IMR-90 (cell line): ENCODE data around the gene ABL1. TPM values are rescaled to one million over a fixed set of nuclear protein-coding genes. Genes with fewer than 3 reads are reported as not detected.
A peak's percentile ranks its signal among the peaks of the same experiment; 100 is the strongest.

ENCODE experiments used
- ATAC-seq: fragments of 200-7000 bp; cut with Tn5 transposase; 2 replicates; pipeline ENCODE4 v1.9.1; 2020; ENCODE audit warnings: low read depth, mild to moderate bottlenecking, moderate library complexity
- BruUV-seq: library from RNA; stranded (reverse); fragments of 400-500 nt; replicated peaks from 2 replicates; lab custom pipeline; 2021; lab: Mats Ljungman, UMichigan
- CTCF ChIA-PET: fragments of 300-600 bp; formaldehyde crosslinking; extraction: SDS; loops from one replicate; lab custom pipeline; 2021; ENCODE audit warnings: antibody characterized with exemption; lab: Yijun Ruan, JAX
- POLR2A ChIA-PET: fragments of 300-600 bp; sonication (Branson Sonifier 250); formaldehyde crosslinking; loops from one replicate; lab custom pipeline; 2022; ENCODE audit warnings: antibody characterized with exemption; ENCODE audit not compliant: unreplicated experiment; lab: Charles Lee
- DNase-seq: peaks from one replicate; pipeline ENCODE4 v3.0.0; 2013
- H2AFZ ChIP-seq: replicated peaks from 2 replicates; pipeline ENCODE3; 2013; ENCODE audit warnings: low read length, mild to moderate bottlenecking; ENCODE audit not compliant: poor library complexity
- H2AK5ac ChIP-seq: 2 replicates; pipeline ENCODE4 v1.6.1; 2013; ENCODE audit warnings: low read depth, low read length, inconsistent platforms
- H2AK9ac ChIP-seq: replicated peaks from 2 replicates; pipeline ENCODE3; 2013; ENCODE audit warnings: mild to moderate bottlenecking, low read depth, low read length, moderate library complexity; ENCODE audit not compliant: poor library complexity
- H2BK120ac ChIP-seq: 2 replicates; pipeline ENCODE4 v1.6.1; 2013; ENCODE audit warnings: low read depth, low read length, inconsistent platforms
- H2BK15ac ChIP-seq: 3 replicates; pipeline ENCODE4 v1.6.1; 2013; ENCODE audit warnings: low read depth, low read length, inconsistent platforms
- H2BK20ac ChIP-seq: 2 replicates; pipeline ENCODE4 v1.6.1; 2013; ENCODE audit warnings: low read depth, mild to moderate bottlenecking, inconsistent platforms, low read length, moderate library complexity
- H2BK5ac ChIP-seq: 2 replicates; pipeline ENCODE4 v1.6.1; 2013; ENCODE audit warnings: mild to moderate bottlenecking, low read depth, low read length, inconsistent platforms; ENCODE audit not compliant: poor library complexity, severe bottlenecking
- H3K14ac ChIP-seq: replicated peaks from 2 replicates; pipeline ENCODE4 v1.6.1; 2013; ENCODE audit warnings: low read depth, low read length, inconsistent platforms
- H3K18ac ChIP-seq: 2 replicates; pipeline ENCODE4 v1.6.1; 2013; ENCODE audit warnings: low read depth, low read length, control low read depth
- H3K23ac ChIP-seq: 2 replicates; pipeline ENCODE4 v1.6.1; 2013; ENCODE audit warnings: low read depth, low read length, inconsistent platforms
- H3K27ac ChIP-seq: 2 replicates; pipeline ENCODE4 v1.5.1; 2013; ENCODE audit warnings: mild to moderate bottlenecking, control low read depth, low read length; ENCODE audit not compliant: insufficient read depth
- H3K27me3 ChIP-seq: 2 replicates; pipeline ENCODE4 v1.6.1; 2013; ENCODE audit warnings: low read length; ENCODE audit not compliant: control insufficient read depth, insufficient read depth
- H3K36me3 ChIP-seq: 2 replicates; pipeline ENCODE4 v1.6.1; 2013; ENCODE audit warnings: low read length, mixed read lengths; ENCODE audit not compliant: control insufficient read depth, insufficient read depth
- H3K4ac ChIP-seq: 2 replicates; pipeline ENCODE4 v1.6.1; 2013; ENCODE audit warnings: low read depth, low read length, inconsistent platforms
- H3K4me1 ChIP-seq: 2 replicates; pipeline ENCODE4 v1.6.1; 2013; ENCODE audit warnings: low read length, mixed read lengths; ENCODE audit not compliant: control insufficient read depth, insufficient read depth
- H3K4me2 ChIP-seq: 2 replicates; pipeline ENCODE4 v1.6.1; 2013; ENCODE audit warnings: low read depth, mild to moderate bottlenecking, control low read depth, low read length, moderate library complexity
- H3K4me3 ChIP-seq: 2 replicates; pipeline ENCODE4 v1.5.1; 2013; ENCODE audit warnings: low read depth, mild to moderate bottlenecking, control low read depth, low read length, moderate library complexity; ENCODE audit not compliant: insufficient read depth
- H3K56ac ChIP-seq: 2 replicates; pipeline ENCODE4 v1.6.1; 2013; ENCODE audit warnings: low read length, inconsistent platforms; ENCODE audit not compliant: insufficient read depth; ENCODE audit errors: extremely low read depth
- H3K79me1 ChIP-seq, 2 experiments: 2 replicates each; pipeline ENCODE4 v1.6.1; 2013; ENCODE audit warnings: low read length in 2 of 2, inconsistent platforms in 1 of 2, low read depth in 1 of 2
- H3K9ac ChIP-seq: 2 replicates; pipeline ENCODE4 v1.6.1; 2013; ENCODE audit warnings: low read depth, low read length, control low read depth
- H3K9me1 ChIP-seq: 2 replicates; pipeline ENCODE4 v1.6.1; 2013; ENCODE audit warnings: low read length, inconsistent platforms; ENCODE audit not compliant: insufficient read depth
- H3K9me3 ChIP-seq: 2 replicates; pipeline ENCODE4 v1.6.1; 2013; ENCODE audit warnings: low read length; ENCODE audit not compliant: control insufficient read depth, insufficient read depth
- H4K20me1 ChIP-seq: 2 replicates; pipeline ENCODE4 v1.6.1; 2013; ENCODE audit warnings: low read length, inconsistent platforms; ENCODE audit not compliant: insufficient read depth
- H4K5ac ChIP-seq: 2 replicates; pipeline ENCODE4 v1.6.1; 2013; ENCODE audit warnings: mild to moderate bottlenecking, low read depth, low read length, control low read depth
- H4K8ac ChIP-seq, 2 experiments: 2 replicates each; pipeline ENCODE4 v1.6.1; 2013; ENCODE audit warnings: low read depth in 2 of 2, low read length in 2 of 2, control low read depth in 1 of 2, inconsistent platforms in 1 of 2
- H4K91ac ChIP-seq: 2 replicates; pipeline ENCODE4 v1.6.1; 2013; ENCODE audit warnings: low read depth, low read length, inconsistent platforms; ENCODE audit not compliant: insufficient read depth
- BHLHE40 ChIP-seq: fragments of 150-350 bp; IDR thresholded peaks from 2 replicates; pipeline ENCODE4 v1.6.1; 2016; ENCODE audit warnings: mild to moderate bottlenecking, low read depth, low read length
- CHD1 ChIP-seq: IDR thresholded peaks from 2 replicates; pipeline ENCODE4 v1.6.1; 2012; ENCODE audit warnings: low read depth, low read length, improper control_type of control experiment
- CTCF ChIP-seq: conservative IDR thresholded peaks from 2 replicates; pipeline ENCODE4 v1.5.1; 2012; ENCODE audit warnings: mild to moderate bottlenecking, low read depth, low read length, improper control_type of control experiment
- MAZ ChIP-seq: IDR thresholded peaks from 2 replicates; pipeline ENCODE4 v1.6.1; 2012; ENCODE audit warnings: low read depth, mild to moderate bottlenecking, low read length, improper control_type of control experiment, moderate library complexity, borderline replicate concordance
- POLR2A ChIP-seq: IDR thresholded peaks from 2 replicates; pipeline ENCODE4 v1.6.1; 2012; ENCODE audit warnings: mild to moderate bottlenecking, low read depth, low read length
- RCOR1 ChIP-seq: IDR thresholded peaks from 2 replicates; pipeline ENCODE4 v1.6.1; 2012; ENCODE audit warnings: mild to moderate bottlenecking, low read length, improper control_type of control experiment; ENCODE audit not compliant: insufficient replicate concordance
- RFX5 ChIP-seq: IDR thresholded peaks from 2 replicates; pipeline ENCODE4 v1.8.0; 2012; ENCODE audit warnings: low read depth, mild to moderate bottlenecking, low read length, moderate library complexity
- WGBS, 2 experiments: methylation state at CpG; one replicate each; pipeline versions ENCODE4 v1.1.5 to v1.1.7; 2013; ENCODE audit warnings: missing lambda C conversion rate in 2 of 2; ENCODE audit not compliant: insufficient read length in 1 of 2; ENCODE audit errors: extremely low coverage in 2 of 2; 5-methylcytosine and 5-hydroxymethylcytosine counted together
- dilution Hi-C: fragments of 300-500 bp; cut with HindIII; formaldehyde crosslinking; loops from one replicate; pipeline ENCODE4 v1.14.3; 2018; ENCODE audit warnings: low sequenced_read_pairs; ENCODE audit not compliant: unreplicated experiment
- in situ Hi-C: fragments of 300-500 bp; cut with MboI; formaldehyde crosslinking; loops from 3 replicates; pipeline ENCODE4 v1.14.3; 2019; ENCODE audit warnings: low sequenced_read_pairs, inconsistent platforms, mixed read lengths
- intact Hi-C: fragments of 100-400 bp; cut with micrococcal nuclease; formaldehyde crosslinking; loops from 2 replicates; pipeline ENCODE4 v1.10.0; 2022
- polyA plus RNA-seq, 3 experiments: library from polyadenylated mRNA; depleted of rRNA; stranded (reverse); fragments of >200 nt; gene quantifications; 2 replicates each; pipeline ENCODE4 v1.2.3, GENCODE V29; 2012; ENCODE audit warnings: low replicate concordance in 1 of 3
- total RNA-seq: library from RNA; depleted of rRNA; stranded (reverse); fragments of >200 nt; gene quantifications from 2 replicates; pipeline ENCODE4 v1.2.3, GENCODE V29; 2012
- TF ChIP-seq, protein P1 (sequence below): fragments of 150-350 bp; IDR thresholded peaks from 2 replicates; pipeline ENCODE4 v1.6.1; 2017; ENCODE audit warnings: mild to moderate bottlenecking, antibody characterized with exemption, low read length, low read depth

The ABL1 gene
- total and polyA plus RNA-seq, 2 of the 4 experiments (the other 2 are of a cell fraction) = 33.7 to 49.1 TPM

- intact Hi-C loops = no loop called here
- Histone ChIP-seq H4K20me1 (peaks cover 3% of the 10 kb centered on the region), H4K8ac (no peak overlapping the region), H3K18ac (no peak overlapping the region), H3K36me3 (peaks cover 78% of the 10 kb centered on the region), H2BK15ac (no peak overlapping the region), H3K9me3 (no peaks in the 10 kb centered on the region), H4K91ac (no peak overlapping the region), H2AK9ac (no peak overlapping the region), H3K56ac (no peak overlapping the region), H2AK5ac (no peak overlapping the region), H3K23ac (no peak overlapping the region), H2AFZ (peak overlapping the region; percentile 33), H3K4ac (no peak overlapping the region), H2BK5ac (no peak overlapping the region), H3K4me1 (no peaks in the 10 kb centered on the region), H3K79me1 (peaks cover 42 to 55% of the 10 kb centered on the region in 2 experiments), H3K14ac (no peak overlapping the region), H3K9me1 (no peaks in the 10 kb centered on the region), H2BK20ac (no peak overlapping the region), H3K4me2 (no peak overlapping the region), H3K9ac (no peak overlapping the region), H3K27me3 (no peaks in the 10 kb centered on the region), H3K27ac (no peak overlapping the region), H4K5ac (no peak overlapping the region), H3K4me3 (no peak overlapping the region), H2BK120ac (no peak overlapping the region)
- in situ Hi-C loops = no loop called here
- ATAC-seq (no peak), DNase-seq (no peak)
- BruUV-seq = no TSS peak
- POLR2A ChIA-PET = no interaction called here
- no peak for TF ChIP-seq POLR2A
- TF ChIP-seq, protein P1, sequence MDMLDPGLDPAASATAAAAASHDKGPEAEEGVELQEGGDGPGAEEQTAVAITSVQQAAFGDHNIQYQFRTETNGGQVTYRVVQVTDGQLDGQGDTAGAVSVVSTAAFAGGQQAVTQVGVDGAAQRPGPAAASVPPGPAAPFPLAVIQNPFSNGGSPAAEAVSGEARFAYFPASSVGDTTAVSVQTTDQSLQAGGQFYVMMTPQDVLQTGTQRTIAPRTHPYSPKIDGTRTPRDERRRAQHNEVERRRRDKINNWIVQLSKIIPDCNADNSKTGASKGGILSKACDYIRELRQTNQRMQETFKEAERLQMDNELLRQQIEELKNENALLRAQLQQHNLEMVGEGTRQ = no peak
- TF ChIP-seq MAZ = no peak
- no peak for TF ChIP-seq CTCF
- no peak for TF ChIP-seq RCOR1
- no peak for TF ChIP-seq BHLHE40
- TF ChIP-seq CHD1 = no peak
- no peak for TF ChIP-seq RFX5
- CTCF ChIA-PET = no interaction called here
- dilution Hi-C loops = no loop called here
- WGBS, 2 experiments = 100% methylated on average over 3 of the region's 6 CpGs; no CpG with 5 or more reads in 1 of the 2 experiments
Observed at GRCh38 chr9:130878295-130878694, 43.2 kb downstream of the ABL1 start.
